ENCODE measurements around the gene NMUR1.

Gene NMUR1

DNA sequence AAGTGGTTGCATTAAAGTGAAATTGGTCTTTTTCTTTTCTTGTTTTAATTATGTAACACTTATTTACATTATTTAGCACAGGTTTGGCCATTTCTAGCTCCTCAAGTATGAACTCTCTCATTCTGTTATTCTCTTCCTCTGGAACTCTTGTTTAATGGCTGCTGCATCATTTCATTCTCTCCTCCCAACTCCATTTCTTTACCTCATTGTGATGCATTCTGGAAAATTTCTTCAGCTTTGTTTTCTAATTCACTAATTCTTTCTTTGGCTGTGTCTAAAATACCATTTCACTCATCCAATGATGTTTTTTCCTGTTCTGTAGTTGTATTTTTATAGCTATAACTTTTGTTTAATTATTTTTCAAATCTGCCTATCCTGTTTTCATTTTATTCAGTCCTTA lies 22.5 kb upstream of the NMUR1 start:
- DNase-seq = no peak

DNA sequence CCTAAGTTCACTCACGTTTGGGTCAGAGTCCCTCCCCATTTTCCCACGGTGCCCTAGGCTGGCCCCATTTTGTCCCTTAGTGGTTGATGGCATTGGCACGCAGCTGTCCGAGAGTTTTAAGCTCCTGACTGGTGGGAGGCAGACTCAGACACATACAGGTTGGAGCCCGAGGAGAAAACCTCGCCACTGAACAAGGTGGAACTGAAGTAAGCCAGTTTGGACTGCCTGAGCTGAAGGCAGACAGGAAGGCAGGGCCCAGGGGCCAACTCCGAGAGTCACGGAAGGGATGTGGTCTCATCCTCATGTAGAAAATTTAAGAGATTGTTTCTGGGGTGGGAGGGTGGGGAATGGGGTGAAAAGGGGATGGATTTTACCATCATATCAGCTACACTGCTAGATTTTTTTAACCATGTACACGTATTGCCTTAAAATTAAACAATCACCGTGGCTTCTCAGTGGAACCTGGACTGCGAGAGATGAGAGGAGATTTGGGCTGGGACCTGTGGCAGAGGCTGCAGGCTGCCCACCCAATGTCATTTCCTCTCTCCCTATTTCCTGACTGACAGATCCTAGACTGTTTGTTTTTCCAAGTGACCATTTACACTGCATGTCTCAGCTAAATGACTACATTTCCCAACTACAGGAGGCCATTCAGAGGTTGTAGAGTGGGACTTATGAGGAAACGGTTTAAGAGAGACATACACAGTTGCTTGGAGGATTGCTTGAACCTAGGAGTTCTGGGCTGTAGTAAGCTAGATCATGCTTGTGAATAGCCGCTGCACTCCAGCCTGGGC lies 19.4 kb upstream of the NMUR1 start:
- no peak for DNase-seq

DNA sequence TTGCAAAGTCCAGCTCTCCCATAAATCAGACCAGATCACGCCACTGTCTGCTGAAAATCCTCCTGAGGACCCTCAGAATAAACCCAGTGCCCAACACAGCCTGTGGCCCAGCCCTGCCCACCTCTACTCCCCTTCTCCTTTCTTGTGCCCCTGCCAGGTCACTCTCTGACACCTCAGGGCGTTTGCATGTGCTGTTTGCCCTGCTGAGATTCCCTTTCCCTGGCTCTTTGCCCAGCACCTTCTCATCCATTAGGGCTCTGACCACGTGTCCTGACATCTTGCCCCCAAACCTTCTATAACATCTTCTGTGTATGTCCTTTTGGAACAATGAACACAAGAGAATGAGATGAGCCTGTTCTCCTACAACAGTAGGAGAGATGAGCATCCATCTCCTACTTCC lies 18.5 kb upstream of the NMUR1 start:
- no peak for DNase-seq

DNA sequence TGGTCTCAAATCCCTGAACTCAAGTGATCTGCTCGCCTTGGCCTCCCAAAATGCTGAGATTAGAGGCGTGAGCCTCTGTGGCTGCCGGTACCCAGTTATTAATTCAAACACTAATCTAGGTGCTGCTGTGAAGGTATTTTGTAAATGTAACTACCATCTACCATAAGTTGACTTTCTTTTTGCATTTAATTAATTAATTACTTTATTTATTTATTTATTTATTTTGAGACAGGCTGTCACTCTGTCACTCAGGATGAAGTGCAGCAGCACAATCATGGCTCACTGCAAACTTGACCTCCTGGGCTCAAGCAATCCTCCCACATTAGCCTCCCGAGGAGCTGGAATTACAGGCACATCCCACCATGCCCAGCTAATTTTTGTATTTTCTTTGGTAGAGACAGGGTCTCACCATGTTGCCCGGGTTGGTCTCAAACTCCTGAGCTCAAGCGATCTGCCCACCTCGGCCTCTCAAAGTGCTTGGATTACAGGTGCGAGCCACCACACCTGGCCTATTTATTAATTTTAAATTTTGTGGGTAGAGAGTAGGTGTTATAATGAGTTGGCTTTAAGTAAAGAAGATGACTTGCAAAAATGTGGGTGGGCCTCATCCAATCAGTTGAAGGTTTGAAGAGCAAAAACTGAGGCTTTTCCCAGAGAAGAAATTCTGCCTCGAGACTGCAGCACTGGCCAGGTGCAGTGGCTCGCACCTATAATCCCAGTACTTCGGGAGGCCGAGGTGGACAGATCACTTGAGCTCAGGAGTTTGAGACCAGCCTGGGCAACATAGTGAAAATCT lies 17.3 kb upstream of the NMUR1 start:
- DNase-seq = no peak

DNA sequence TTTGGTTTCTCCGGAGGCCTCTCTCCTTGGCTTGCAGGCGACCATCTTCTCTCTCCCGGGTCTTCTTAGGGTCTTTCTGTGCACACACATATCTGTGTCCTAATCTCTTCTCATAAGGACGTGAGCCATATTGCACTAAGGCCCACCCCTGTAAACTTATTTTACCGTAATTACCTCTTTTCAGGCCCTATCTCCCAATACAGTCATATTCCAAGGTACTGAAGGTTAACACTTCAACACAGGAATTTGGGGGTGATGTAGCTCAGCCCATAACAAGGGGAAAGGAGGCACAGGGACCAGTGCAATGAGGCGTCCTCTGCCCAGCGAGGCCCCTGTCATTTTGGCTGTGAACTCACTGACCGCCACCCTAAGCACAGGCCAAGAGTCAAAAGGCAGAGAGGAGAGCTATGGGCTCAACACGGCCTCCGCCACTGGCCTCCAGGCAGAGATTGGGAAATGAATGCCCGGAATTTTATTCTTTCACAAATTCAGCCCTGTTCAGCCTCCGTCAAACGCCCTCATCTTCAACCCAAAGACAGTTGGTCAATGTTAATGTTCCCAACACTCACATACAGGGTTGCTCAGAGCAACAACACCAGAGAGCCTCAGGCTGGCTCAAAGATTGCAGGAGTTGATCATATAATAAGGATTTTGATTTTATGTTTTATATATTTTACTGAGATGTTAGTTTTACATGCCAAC lies 15.9 kb upstream of the NMUR1 start:
- no peak for DNase-seq

DNA sequence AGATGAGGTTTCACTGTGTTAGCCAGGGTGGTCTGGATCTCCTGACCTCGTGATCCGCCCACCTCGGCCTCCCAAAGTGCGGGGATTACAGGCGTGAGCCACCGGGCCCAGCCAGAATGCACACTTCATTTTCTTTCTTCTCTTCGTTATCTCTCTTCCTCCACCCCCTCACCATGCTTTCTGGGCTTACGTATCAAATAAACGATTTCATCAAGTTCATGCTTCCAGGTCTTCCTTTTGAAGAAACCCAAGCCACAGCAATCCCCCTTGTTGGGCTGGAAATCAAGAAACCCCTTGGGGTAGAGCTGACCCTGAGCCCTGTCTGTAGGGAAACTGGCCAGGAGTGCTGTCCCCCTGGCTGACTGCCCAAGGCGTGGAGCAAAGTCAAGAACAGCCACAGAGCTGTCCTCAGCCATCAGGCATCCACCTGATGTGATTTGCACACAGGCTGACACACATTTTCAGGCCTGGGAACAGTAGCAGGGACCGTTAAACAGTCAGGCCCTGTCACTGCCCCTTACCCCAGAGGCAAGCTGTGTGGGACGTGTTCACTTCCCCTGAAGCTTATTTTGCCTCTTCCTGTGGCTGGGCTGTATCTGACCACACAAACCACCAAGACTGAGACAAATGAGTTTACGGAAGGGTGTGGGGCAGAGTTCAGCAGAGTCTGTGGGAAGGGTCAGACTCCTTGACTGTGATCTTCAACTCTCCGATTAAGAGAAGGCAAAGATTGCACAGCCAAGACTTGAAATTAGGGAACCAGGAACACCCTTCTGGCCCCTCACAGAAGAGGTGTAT lies 15.1 kb upstream of the NMUR1 start:
- peak; percentile 39 for DNase-seq

DNA sequence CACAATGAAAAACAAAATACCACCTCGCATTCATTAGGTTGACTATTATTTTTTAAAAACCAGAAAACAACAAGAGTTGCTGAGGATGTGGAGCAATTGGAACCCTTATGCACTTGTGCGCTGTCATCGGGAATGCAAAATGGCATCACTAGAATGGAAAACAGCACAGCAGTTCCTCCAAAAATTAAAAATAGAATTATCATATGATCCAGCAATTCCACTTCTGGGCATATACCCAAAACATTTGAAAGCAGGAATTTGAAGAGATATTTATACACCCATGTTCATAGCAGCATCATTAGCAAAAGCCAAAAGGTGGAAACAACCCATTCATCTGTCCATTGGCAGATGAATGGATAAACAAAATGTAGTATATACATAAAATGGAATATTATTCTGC lies 11.9 kb upstream of the NMUR1 start:
- DNase-seq = no peak

DNA sequence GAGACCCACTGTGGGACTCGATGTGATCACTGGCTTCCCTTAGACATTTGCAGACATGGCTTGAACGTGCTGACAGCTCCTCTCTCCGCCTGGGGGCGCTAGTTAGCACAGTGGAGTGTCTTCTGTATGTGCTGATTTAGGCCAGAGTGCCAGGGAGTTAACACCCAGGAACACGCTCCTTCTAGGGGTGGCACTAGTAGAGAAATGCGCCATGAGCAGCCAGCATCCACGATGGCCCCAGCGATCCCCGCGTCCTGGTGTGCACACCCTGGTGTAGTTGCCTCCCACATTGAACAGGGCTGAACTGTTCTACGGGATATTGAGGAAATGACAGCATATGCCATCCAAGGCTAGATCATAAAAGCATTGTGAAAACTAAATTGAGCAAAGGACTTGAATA lies 11.4 kb upstream of the NMUR1 start:
- DNase-seq = no peak

DNA sequence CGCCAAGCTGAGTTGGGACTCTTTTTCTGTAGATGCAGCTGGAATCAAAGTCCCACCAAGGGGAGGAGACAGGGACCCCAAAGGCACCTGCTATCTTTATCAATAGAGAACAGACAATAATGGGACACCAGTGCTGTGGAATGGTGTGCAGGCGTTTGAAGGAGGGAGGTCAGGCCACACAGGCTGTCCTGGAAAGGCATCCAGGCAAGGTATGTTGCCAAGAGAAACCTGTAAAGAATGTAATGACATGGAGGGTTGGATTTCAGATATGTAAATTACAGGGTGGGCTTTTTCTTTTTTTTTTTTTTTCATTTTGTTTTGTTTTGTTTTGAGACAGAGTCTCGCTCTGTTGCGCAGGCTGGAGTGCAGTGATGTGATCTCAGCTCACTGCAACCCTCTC lies 9.7 kb upstream of the NMUR1 start:
- DNase-seq = no peak

DNA sequence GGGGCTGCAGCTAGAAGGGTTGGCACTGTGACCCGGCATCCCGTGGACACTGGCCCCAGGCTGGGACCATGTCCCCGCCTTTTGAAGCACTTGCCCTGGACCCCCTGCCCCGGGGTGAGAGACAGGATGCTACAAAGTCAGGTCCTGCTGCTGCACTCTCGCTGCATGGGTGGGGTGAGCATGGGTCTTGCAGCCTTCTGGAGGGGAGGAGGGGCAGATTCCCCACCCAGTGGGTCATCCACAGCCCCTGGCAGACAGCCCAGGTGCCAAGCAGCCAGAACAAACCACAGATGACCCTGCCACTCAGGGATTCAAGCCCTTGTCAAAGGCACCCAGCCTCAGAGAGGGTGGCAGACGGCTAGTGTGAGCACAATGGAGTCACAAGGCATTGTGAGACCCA lies 5.7 kb upstream of the NMUR1 start:
- no peak for DNase-seq

DNA sequence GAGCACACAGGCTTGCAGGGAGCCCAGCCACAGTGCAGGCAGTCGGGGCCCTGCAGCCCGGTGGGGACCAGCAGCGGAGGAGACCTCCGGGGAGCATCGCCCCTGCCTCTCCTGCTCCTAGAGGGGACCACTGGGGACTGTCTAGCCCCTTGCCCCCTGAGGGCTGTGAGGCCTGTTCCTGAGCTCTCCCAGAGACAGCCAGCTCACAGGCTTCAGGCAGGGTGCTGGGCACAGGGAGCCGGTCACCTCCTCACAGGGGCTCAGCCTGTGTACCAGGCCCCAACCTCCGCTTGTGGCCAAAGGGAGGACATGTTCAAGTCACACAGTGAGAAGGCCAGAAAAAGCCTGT lies 3.5 kb upstream of the NMUR1 start:
- no peak for DNase-seq

DNA sequence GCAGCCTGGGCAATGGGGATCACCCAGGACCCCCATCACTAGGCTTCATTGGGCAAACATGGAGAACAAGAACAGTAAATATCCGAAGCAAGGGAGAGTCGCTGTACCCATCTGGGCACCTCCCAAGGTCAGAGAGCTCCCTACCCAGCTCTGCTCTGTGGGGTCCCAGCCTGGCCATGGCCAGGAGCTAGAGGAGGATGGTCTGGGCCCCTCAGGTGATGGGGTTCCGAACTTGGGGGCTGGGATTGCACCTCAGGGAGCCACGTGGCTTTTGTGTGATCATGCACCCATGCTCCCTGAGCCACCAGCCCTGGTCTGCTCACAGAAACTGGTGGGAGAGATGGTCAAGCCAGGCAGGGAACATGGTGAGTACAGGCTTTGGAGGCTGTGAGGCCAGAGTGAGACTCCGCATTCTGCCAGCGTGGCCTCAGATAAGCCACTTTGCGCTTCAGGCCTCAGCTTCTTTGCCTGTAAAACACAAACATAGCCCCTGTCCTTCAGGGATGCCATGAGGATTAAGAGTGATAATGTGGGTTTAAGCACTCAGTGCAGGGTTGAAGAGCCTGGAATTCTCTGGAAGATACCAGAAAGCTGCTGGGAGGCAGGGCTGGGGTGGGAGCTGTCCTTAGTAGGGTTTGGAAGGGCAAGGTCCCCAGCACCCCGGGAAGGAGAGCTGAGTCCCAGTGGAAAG lies 3.0 kb upstream of the NMUR1 start:
- DNase-seq = no peak

DNA sequence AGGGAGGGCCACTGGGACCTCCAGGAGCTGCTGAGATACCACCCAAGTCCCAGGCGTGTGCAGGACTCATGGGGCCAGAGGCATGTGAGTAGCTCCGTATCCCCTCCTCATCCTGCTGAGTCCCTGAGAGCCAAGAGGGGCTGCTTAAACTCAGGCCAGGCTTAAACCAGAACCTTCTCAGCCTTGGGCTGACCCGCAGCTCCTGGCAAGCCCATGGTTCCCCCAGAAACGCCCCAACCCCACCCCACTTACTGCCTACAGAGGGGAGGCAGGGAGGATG lies 2.5 kb upstream of the NMUR1 start:
- no peak for DNase-seq

DNA sequence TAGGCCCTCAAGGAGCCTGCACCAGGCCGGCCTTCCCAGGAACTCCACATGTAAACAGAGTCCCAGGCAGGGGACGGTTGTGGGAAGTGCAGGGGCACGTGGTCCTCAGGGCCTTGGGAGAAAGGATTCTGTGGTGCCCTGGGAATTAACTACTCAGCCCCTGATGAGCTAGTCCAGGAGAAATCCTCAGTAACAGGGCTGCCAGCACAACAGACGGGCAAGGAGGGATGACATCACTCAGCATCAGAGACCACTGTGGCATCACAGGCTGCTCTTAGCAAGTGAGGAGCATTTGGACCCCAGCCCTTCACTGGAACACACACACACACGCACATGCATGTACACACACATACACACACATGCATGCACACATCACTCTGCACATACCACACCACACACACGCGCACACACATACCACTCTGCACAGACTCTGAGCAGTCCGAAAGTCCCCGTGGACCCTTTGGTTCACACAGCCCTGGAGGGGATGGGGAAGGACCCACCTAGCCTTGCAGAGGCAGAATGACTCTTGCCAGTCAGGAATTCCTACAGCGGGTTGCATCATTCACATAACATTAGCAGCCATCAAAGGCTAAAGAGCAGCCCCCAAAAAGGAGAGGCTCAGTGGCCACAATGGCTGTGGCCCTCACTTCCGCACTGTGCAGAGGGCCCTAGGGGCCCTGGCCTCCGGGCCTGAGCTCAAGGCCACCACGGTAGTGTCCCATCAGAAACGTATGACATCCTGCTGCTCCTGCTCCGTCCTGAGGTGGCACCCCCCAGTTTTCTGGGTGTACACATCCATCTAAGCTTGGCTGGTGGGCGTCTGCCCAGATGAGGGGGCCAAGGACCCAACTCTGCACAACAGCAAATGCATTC lies 1.9 kb upstream of the NMUR1 start:
- no peak for DNase-seq

DNA sequence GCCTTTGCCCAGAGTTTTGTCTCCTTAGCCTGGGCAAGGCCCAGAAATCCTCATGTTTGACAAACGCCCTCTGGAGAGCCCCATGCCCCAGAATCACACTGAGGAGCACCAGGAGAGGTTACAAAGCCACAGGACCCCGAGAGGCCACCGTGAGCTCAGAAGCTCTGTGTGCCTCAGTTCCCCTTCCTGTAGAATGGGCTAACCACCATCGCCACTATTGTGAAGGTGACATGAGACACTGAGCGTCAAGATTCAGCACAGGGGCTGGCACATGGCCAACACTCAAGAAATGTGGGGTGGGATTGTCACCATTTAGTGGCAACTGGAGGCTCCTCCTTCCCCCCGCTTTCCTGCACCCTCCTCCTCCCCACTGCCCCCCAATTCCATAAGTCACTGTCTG lies 1.2 kb upstream of the NMUR1 start:
- no peak for DNase-seq

DNA sequence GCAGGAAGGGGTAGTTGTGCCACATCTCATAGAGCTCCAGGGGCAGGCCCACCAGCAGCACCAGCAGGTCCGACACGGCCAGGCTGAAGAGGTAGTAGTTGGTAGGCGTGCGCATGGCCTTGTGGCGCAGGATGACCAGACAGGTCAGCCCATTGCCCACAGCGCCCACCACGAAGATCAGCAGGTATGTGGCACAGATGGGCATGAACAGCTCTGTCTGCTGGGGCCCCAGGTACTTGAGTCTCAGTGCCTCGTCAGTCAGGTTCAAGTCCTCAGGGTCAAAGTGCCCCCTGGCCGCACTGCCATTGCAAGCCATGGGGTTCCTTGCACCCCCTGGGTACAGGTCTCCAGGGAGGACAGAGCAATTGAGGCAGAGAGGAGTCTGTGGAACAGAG lies 1.6 kb downstream of the NMUR1 start:
- DNase-seq = no peak

DNA sequence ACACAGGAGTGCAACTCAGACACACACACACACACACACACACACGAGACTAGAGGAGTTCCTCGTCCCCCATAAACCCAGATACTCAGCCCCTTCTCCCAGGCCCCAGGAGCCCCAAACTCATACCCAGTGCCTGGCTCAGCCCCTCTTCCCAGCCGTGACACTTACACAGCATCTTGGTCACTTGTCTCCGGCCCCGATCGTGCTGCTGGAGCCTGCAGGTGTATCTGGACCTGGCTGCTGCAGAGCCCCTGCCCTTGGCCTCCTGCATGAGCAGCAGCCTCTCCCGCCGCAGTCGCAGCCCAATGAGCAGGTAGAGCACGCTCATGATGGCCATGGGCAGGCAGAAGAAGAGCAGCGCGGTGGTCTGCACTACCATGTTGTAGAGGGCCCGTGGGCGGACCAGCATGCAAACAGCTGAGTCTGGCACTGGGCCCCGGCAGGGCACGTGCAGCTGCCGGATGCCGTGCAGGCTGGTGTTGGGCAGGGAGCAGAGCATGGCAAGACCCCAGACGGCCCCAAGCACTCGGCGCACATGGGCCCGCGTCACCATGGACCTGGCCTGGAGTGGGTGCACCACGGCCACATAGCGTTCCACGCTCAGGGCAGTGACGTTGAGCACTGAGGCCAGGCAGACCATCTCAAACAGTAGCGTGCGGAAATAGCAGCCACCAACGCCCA lies 2.1 kb downstream of the NMUR1 start:
- no peak for DNase-seq

DNA sequence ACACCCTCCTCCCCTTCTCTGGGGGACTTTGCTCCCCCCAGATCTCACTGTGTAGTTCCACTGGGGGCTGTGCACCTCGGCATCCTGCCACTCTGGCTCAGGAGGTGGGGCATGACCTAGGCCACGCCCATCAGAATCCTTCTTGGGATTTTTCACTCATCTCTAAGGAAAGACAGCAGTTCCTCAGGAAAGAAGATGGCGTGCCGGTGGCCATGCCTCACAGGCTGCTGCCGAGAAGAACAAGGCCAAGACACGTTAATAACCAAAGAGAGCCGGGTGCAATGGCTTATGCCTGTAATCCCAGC lies 3.2 kb downstream of the NMUR1 start:
- no peak for DNase-seq

DNA sequence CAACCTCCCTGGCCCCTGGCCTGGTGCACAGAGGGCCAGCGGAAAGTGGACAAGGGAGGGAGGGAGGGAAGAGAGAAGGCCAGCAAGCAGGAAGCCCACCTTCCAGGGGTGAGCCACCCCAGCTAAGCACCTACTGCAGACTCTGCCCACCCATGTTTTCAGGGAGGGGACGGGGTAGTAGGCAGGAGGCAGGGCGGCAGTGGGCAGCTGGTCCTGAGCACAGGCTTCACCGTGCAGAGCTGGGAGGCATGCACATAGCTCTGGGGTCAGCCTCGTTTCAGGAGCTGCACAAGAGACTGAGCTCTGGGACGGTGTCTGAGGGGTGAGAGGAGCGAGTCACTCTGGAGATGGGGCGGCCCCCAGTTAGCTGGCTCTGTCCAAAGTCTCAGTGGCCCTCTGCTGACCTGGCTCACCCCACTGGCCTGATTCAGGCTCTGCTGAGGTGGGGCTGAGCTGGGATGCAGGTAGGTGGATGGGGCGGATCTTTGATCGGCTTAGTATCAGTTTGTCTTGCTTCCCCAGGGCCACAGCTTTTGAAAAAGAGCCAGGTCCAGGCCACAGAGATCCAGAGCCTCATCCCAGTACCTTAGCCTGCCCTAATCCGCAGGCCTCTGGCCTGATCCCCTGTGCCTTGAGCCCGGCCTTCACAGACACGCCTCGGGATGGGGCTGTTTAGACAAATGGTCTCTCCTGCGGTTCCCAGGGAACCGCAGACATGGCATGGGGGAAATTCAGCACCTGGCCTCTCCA lies 3.7 kb downstream of the NMUR1 start:
- DNase-seq = no peak

All from activated gamma-delta T cell treated with Interleukin-2 at 50 U/mL for 16 hours (primary cell).